ENCODE results near the gene TNFSF10. TPM values are rescaled to one million over a fixed set of nuclear protein-coding genes. Genes with fewer than 3 reads are reported as not detected.

The TNFSF10 gene
- total and polyA plus RNA-seq, 9 of the 15 experiments (the other 6 are each of a cell fraction or from before 2014, with no cell fraction given), result 0.07 to 1.3 (median 0.27) TPM; not detected in 1

GRCh38 chr3:172530566-172530965 is 7.3 kb upstream of the TNFSF10 start (continued):
- no peak for TF ChIP-seq CTCFL (IDR thresholded peaks at IDR 0.05; ENCODE audit: borderline replicate concordance, insufficient read depth, low read depth, low read length, poor library complexity, severe bottlenecking)
- TF ChIP-seq SIN3A (IDR thresholded peaks at IDR 0.05; ENCODE audit: borderline replicate concordance in 2 of 2, control insufficient read depth in 1 of 2, low read depth in 2 of 2, low read length in 2 of 2), result no peak
- TF ChIP-seq SNRNP70 (optimal IDR thresholded peaks at IDR 0.05; ENCODE audit: low read depth, low read length), result no peak
- no peak for TF ChIP-seq PREB (CRISPR knock-in tag; IDR thresholded peaks at IDR 0.05)
- no peak for TF ChIP-seq ZNF217 (CRISPR knock-in tag; IDR thresholded peaks at IDR 0.05)
- TF ChIP-seq, protein P1, sequence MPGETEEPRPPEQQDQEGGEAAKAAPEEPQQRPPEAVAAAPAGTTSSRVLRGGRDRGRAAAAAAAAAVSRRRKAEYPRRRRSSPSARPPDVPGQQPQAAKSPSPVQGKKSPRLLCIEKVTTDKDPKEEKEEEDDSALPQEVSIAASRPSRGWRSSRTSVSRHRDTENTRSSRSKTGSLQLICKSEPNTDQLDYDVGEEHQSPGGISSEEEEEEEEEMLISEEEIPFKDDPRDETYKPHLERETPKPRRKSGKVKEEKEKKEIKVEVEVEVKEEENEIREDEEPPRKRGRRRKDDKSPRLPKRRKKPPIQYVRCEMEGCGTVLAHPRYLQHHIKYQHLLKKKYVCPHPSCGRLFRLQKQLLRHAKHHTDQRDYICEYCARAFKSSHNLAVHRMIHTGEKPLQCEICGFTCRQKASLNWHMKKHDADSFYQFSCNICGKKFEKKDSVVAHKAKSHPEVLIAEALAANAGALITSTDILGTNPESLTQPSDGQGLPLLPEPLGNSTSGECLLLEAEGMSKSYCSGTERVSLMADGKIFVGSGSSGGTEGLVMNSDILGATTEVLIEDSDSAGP (CRISPR knock-in tag; IDR thresholded peaks at IDR 0.05), result no peak
- TF ChIP-seq EP400 (IDR thresholded peaks at IDR 0.05), result 0 out of 2 replicates have a peak, but pooled peaks have one; percentile 9
- no peak for TF ChIP-seq MITF (IDR thresholded peaks at IDR 0.05)
- no peak for TF ChIP-seq SMARCA5 (IDR thresholded peaks at IDR 0.05)
- TF ChIP-seq ZNF146 (CRISPR knock-in tag; IDR thresholded peaks at IDR 0.05; ENCODE audit: unreplicated experiment), result no peak
- TF ChIP-seq L3MBTL2 (IDR thresholded peaks at IDR 0.05), result peak; percentile 55
- TF ChIP-seq ZNF695 (CRISPR knock-in tag; IDR thresholded peaks at IDR 0.05), result no peak
- TF ChIP-seq, protein P2, sequence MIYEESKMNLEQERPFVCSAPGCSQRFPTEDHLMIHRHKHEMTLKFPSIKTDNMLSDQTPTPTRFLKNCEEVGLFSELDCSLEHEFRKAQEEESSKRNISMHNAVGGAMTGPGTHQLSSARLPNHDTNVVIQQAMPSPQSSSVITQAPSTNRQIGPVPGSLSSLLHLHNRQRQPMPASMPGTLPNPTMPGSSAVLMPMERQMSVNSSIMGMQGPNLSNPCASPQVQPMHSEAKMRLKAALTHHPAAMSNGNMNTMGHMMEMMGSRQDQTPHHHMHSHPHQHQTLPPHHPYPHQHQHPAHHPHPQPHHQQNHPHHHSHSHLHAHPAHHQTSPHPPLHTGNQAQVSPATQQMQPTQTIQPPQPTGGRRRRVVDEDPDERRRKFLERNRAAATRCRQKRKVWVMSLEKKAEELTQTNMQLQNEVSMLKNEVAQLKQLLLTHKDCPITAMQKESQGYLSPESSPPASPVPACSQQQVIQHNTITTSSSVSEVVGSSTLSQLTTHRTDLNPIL (CRISPR knock-in tag; IDR thresholded peaks at IDR 0.05), result no peak
- no peak for TF ChIP-seq FOXK1 (CRISPR knock-in tag; IDR thresholded peaks at IDR 0.05; ENCODE audit: borderline replicate concordance)
- TF ChIP-seq STAT5A (IDR thresholded peaks at IDR 0.05; ENCODE audit: borderline replicate concordance, low read length), result peak; percentile 41; the same call in 1 of the 2 replicates
- TF ChIP-seq TEAD1 (CRISPR knock-in tag; IDR thresholded peaks at IDR 0.05), result no peak
- no peak for TF ChIP-seq ZBTB49 (CRISPR knock-in tag; IDR thresholded peaks at IDR 0.05; ENCODE audit: borderline replicate concordance)
- no peak for TF ChIP-seq PCBP1 (IDR thresholded peaks at IDR 0.05; ENCODE audit: low read depth, low read length, poor library complexity, severe bottlenecking)

All from K562 (cell line).